Breast epithelium (tissue), 3 donors: ENCODE data around the gene ELP5.

Experiments
- CTCF ChIP-seq, 3 donors: fragments of 450-650 bp; IDR thresholded peaks; one replicate each; pipeline ENCODE4 v1.5.1; 2016 to 2017; ENCODE audit warnings: antibody characterized with exemption in 3 of 3, mild to moderate bottlenecking in 3 of 3, moderate library complexity in 3 of 3
- POLR2A ChIP-seq: fragments of 450-650 bp; IDR thresholded peaks from one replicate; pipeline ENCODE4 v1.6.1; 2016; ENCODE audit warnings: antibody characterized with exemption, mild to moderate bottlenecking, moderate library complexity

GRCh38 chr17:7294614-7295153 lies 42.7 kb downstream of the ELP5 start, which contains the start of gene YBX2:
- TF ChIP-seq POLR2A (no peak), CTCF (IDR thresholded peaks at IDR 0.05) (no peak)
